OCI-LY3 (cell line): ENCODE measurements around the gene ADGRG6.
"Not testable (repeated sequence)": the region's sequence is repeated elsewhere in the genome, so short reads cannot be mapped to it uniquely, and the experiment has no call there.

ENCODE experiments used
- EZH2phosphoT487 ChIP-seq: fragments of 200-600 bp; shearing (Covaris generic); IDR thresholded peaks from 2 replicates; pipeline ENCODE4 v1.6.1; 2018; ENCODE audit warnings: antibody characterized with exemption, mixed run types, low read depth
- TF ChIP-seq, protein P1 (sequence below): fragments of 200-600, 300-600 bp; sonication (generic); IDR thresholded peaks from 2 replicates; pipeline ENCODE4 v1.5.1; 2014; ENCODE audit warnings: antibody characterized with exemption, low read length, low read depth

- TF ChIP-seq, protein P1, sequence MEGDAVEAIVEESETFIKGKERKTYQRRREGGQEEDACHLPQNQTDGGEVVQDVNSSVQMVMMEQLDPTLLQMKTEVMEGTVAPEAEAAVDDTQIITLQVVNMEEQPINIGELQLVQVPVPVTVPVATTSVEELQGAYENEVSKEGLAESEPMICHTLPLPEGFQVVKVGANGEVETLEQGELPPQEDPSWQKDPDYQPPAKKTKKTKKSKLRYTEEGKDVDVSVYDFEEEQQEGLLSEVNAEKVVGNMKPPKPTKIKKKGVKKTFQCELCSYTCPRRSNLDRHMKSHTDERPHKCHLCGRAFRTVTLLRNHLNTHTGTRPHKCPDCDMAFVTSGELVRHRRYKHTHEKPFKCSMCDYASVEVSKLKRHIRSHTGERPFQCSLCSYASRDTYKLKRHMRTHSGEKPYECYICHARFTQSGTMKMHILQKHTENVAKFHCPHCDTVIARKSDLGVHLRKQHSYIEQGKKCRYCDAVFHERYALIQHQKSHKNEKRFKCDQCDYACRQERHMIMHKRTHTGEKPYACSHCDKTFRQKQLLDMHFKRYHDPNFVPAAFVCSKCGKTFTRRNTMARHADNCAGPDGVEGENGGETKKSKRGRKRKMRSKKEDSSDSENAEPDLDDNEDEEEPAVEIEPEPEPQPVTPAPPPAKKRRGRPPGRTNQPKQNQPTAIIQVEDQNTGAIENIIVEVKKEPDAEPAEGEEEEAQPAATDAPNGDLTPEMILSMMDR = not testable (repeated sequence)
- TF ChIP-seq EZH2phosphoT487 = not testable (repeated sequence)
Measured at GRCh38 chr6:142454196-142454595, 152.4 kb downstream of the ADGRG6 start.
